ENCODE data around the gene SLC4A4. TPM values are rescaled to one million over a fixed set of nuclear protein-coding genes. Genes with fewer than 3 reads are reported as not detected.

The SLC4A4 gene
- total and polyA plus RNA-seq, 2 of the 13 experiments (the other 11 are each of a cell fraction or from before 2014, with no cell fraction given) = 0.01 TPM; not detected in 1

GRCh38 chr4:71533121-71533520 lies 194.3 kb downstream of the SLC4A4 start (continued):
- no peak for TF ChIP-seq ZHX1 (CRISPR knock-in tag; IDR thresholded peaks at IDR 0.05; ENCODE audit: low read depth)
- no peak for TF ChIP-seq ZBTB21 (CRISPR knock-in tag; IDR thresholded peaks at IDR 0.05)
- no peak for TF ChIP-seq ZBTB34 (CRISPR knock-in tag; IDR thresholded peaks at IDR 0.05)

GRCh38 chr4:71537551-71538065 lies 198.8 kb downstream of the SLC4A4 start:
- Histone ChIP-seq H3K27ac (ENCODE audit: extremely low read length, insufficient read depth, low read length) (no peak overlapping the region), H3K9ac (ENCODE audit: insufficient read depth, low read depth, low read length) (no peak overlapping the region), H2AFZ (ENCODE audit: low read length) (no peak overlapping the region), H3K9me3 (ENCODE audit: low read length) (no peaks in the 10 kb centered on the region), H3K4me1 (ENCODE audit: insufficient read depth, low read length) (no peaks in the 10 kb centered on the region), H4K20me1 (ENCODE audit: insufficient read depth, low read length) (no peaks in the 10 kb centered on the region), H3K27me3 (ENCODE audit: control insufficient read depth in 1 of 2, insufficient read depth in 2 of 2, low read length in 2 of 2) (no peaks in the 10 kb centered on the region), H3K79me2 (ENCODE audit: insufficient read depth, low read length) (no peaks in the 10 kb centered on the region), H3K36me3 (replicated peaks in 1 of 2; ENCODE audit: control insufficient read depth in 1 of 2, insufficient read depth in 2 of 2, low read length in 2 of 2) (no peaks in the 10 kb centered on the region), H3K4me2 (ENCODE audit: low read depth, low read length) (no peak overlapping the region), H3K4me3 (replicated peaks in 1 of 3; ENCODE audit: insufficient read depth in 1 of 3, low read depth in 2 of 3, low read length in 3 of 3) (no peak overlapping the region)
- no peak for DNase-seq (ENCODE audit: low spot score)
- BruUV-seq (replicated peaks) = no TSS peak
- CTCF ChIA-PET (ENCODE audit: low intra/inter-chr PET ratio, low total read pairs) = no interaction called here
- in situ Hi-C loops (cut with HindIII; ENCODE audit: extremely low pct_ligation_motif_present, low pct_unique_long_range_greater_than_20kb) = no loop called here
- FAIRE-seq = no peak
- 64% methylated on average over 6 of the region's 6 CpGs for WGBS (ENCODE audit: low lambda C conversion rate)
- POLR2A ChIA-PET = no interaction called here
- TF ChIP-seq CHD2 (IDR thresholded peaks at IDR 0.05; ENCODE audit: low read depth, low read length) (no peak), FOXC1 (CRISPR knock-in tag; IDR thresholded peaks at IDR 0.05; ENCODE audit: borderline replicate concordance) (no peak), NR0B2 (CRISPR knock-in tag; IDR thresholded peaks at IDR 0.05) (no peak), CENPT (CRISPR knock-in tag; IDR thresholded peaks at IDR 0.05; ENCODE audit: low read depth) (no peak), ZNF746 (CRISPR knock-in tag; IDR thresholded peaks at IDR 0.05) (no peak), ZNF496 (CRISPR knock-in tag; IDR thresholded peaks at IDR 0.05; ENCODE audit: insufficient replicate concordance) (no peak)
- intact Hi-C loops (cut with micrococcal nuclease; ENCODE audit: unreplicated experiment) = no loop called here
- ATAC-seq = no peak

Data from HepG2 (cell line).